SK-N-SH (cell line): Measurements from ENCODE around the gene RANGAP1. TPM values are rescaled to one million over a fixed set of nuclear protein-coding genes. Genes with fewer than 3 reads are reported as not detected.

Experiments used
- CTCF ChIA-PET: fragments of 300-600, 350-600 bp; formaldehyde crosslinking; extraction: SDS; loops from one replicate; lab custom pipeline; 2021; lab: Yijun Ruan, JAX
- POLR2A ChIA-PET: fragments of 350-600 bp; sonication (Branson Sonifier 250); formaldehyde crosslinking; extraction: SDS; loops from one replicate; lab custom pipeline; 2020; ENCODE audit warnings: antibody characterized with exemption, inconsistent platforms; lab: Yijun Ruan, JAX
- DNase-seq: peaks from one replicate; pipeline ENCODE4 v3.0.0; 2012
- H2AFZ ChIP-seq: fragments of 200-600 bp; sonication (generic); 2 replicates; pipeline ENCODE4 v1.8.1; 2016; ENCODE audit warnings: antibody characterized with exemption, mild to moderate bottlenecking, low read depth
- H3F3A ChIP-seq: fragments of 200-600 bp; sonication (generic); replicated peaks from 2 replicates; pipeline ENCODE3; 2016; ENCODE audit warnings: antibody characterized with exemption, mild to moderate bottlenecking; ENCODE audit not compliant: insufficient read depth
- H3K27ac ChIP-seq, 2 experiments: fragments of 200-500 bp in 1 of 2; fragments of 200-600 bp in 1 of 2; sonication (Bioruptor generic) in 1 of 2; sonication (generic), shearing (Covaris generic) in 1 of 2; 2 replicates each; pipeline versions ENCODE4 v1.5.1 to v1.6.1; 2014 to 2016; ENCODE audit warnings: low read depth in 2 of 2, inconsistent platforms in 1 of 2, low read length in 1 of 2, mild to moderate bottlenecking in 1 of 2, mixed read lengths in 1 of 2
- H3K27me3 ChIP-seq: fragments of 200-600 bp; sonication (generic), shearing (Covaris generic); 2 replicates; pipeline ENCODE4 v1.6.1; 2016; ENCODE audit warnings: mixed run types; ENCODE audit not compliant: insufficient read depth
- H3K36me3 ChIP-seq, 2 experiments: fragments of 200-500 bp in 1 of 2; fragments of 200-600 bp in 1 of 2; sonication (Bioruptor generic) in 1 of 2; sonication (generic) in 1 of 2; replicated peaks in 1 of 2; 2 replicates each; pipeline versions ENCODE3 to v1.5.1; 2014 to 2016; ENCODE audit warnings: low read length in 1 of 2, mild to moderate bottlenecking in 1 of 2; ENCODE audit not compliant: insufficient read depth in 2 of 2, control insufficient read depth in 1 of 2
- H3K4me1 ChIP-seq, 2 experiments: fragments of 200-500 bp in 1 of 2; fragments of 200-600 bp in 1 of 2; sonication (Bioruptor generic) in 1 of 2; sonication (generic), shearing (Covaris generic) in 1 of 2; 2 replicates each; pipeline versions ENCODE4 v1.5.1 to v1.6.1; 2014 to 2016; ENCODE audit warnings: low read depth in 1 of 2, low read length in 1 of 2, mixed run types in 1 of 2; ENCODE audit not compliant: insufficient read depth in 2 of 2, control insufficient read depth in 1 of 2
- H3K4me2 ChIP-seq: fragments of 200-600 bp; sonication (generic), shearing (Covaris generic); 2 replicates; pipeline ENCODE4 v1.6.1; 2017; ENCODE audit warnings: mixed run types
- H3K4me3 ChIP-seq, 2 experiments: fragments of 200-500 bp in 1 of 2; fragments of 200-600 bp in 1 of 2; sonication (Bioruptor generic) in 1 of 2; sonication (generic), shearing (Covaris generic) in 1 of 2; 2 replicates each; pipeline versions ENCODE4 v1.5.1 to v1.8.1; 2014 to 2016; ENCODE audit warnings: low read depth in 2 of 2, inconsistent platforms in 1 of 2, low read length in 1 of 2, mild to moderate bottlenecking in 1 of 2, mixed read lengths in 1 of 2, moderate library complexity in 1 of 2
- H3K79me2 ChIP-seq: fragments of 200-600 bp; sonication (generic); 2 replicates; pipeline ENCODE4 v1.8.1; 2017; ENCODE audit warnings: mild to moderate bottlenecking; ENCODE audit not compliant: insufficient read depth
- H3K9ac ChIP-seq: fragments of 200-600 bp; sonication (generic); 2 replicates; pipeline ENCODE4 v1.6.1; 2017; ENCODE audit warnings: mixed run types
- H3K9me2 ChIP-seq: fragments of 200-600 bp; sonication (generic); 2 replicates; pipeline ENCODE4 v1.6.1; 2017; ENCODE audit warnings: mixed run types
- H3K9me3 ChIP-seq: fragments of 200-600 bp; sonication (generic); 2 replicates; pipeline ENCODE4 v1.6.1; 2017; ENCODE audit warnings: mixed run types, mild to moderate bottlenecking, moderate library complexity
- H4K20me1 ChIP-seq: fragments of 200-600 bp; sonication (generic); 2 replicates; pipeline ENCODE4 v1.6.1; 2017; ENCODE audit warnings: mild to moderate bottlenecking, mixed run types; ENCODE audit not compliant: insufficient read depth
- CHD2 ChIP-seq: fragments of 150-350 bp; IDR thresholded peaks from 2 replicates; pipeline ENCODE4 v1.6.1; 2018; ENCODE audit warnings: low read length; ENCODE audit not compliant: partially characterized antibody
- EZH2phosphoT487 ChIP-seq: fragments of 200-600 bp; sonication (generic); IDR thresholded peaks from 2 replicates; pipeline ENCODE4 v1.6.1; 2017; ENCODE audit warnings: low read depth, mixed run types, mild to moderate bottlenecking, antibody characterized with exemption, moderate library complexity, borderline replicate concordance
- FOSL2 ChIP-seq: IDR thresholded peaks from 2 replicates; pipeline ENCODE4 v1.4.0; 2012; ENCODE audit warnings: low read depth, mild to moderate bottlenecking, moderate library complexity, borderline replicate concordance
- FOXJ3 ChIP-seq: sonication (generic); formaldehyde crosslinking; IDR thresholded peaks from 2 replicates; pipeline ENCODE4 v1.5.1; 2020; ENCODE audit warnings: mild to moderate bottlenecking, missing genetic modification reagents
- MEF2A ChIP-seq: IDR thresholded peaks from 2 replicates; pipeline ENCODE4 v1.4.0; 2012; ENCODE audit warnings: low read depth, borderline replicate concordance
- NFIC ChIP-seq: IDR thresholded peaks from 2 replicates; pipeline ENCODE4 v1.4.0; 2012; ENCODE audit warnings: borderline replicate concordance
- PBX3 ChIP-seq: IDR thresholded peaks from 2 replicates; pipeline ENCODE4; 2012
- POLR2AphosphoS5 ChIP-seq: IDR thresholded peaks from 2 replicates; pipeline ENCODE4 v1.6.1; 2012; ENCODE audit warnings: low read depth, low read length
- RAD21 ChIP-seq: IDR thresholded peaks from 2 replicates; pipeline ENCODE4 v1.6.1; 2012; ENCODE audit warnings: mild to moderate bottlenecking, low read length
- REST ChIP-seq: IDR thresholded peaks from 2 replicates; pipeline ENCODE4 v1.6.1; 2012; ENCODE audit warnings: mild to moderate bottlenecking, low read depth, low read length, moderate library complexity
- RFX5 ChIP-seq: IDR thresholded peaks from 2 replicates; pipeline ENCODE4 v1.6.1; 2012; ENCODE audit warnings: mild to moderate bottlenecking, improper control_type of control experiment, low read length
- TEAD4 ChIP-seq: IDR thresholded peaks from 2 replicates; pipeline ENCODE4 v1.4.0; 2012; ENCODE audit warnings: mild to moderate bottlenecking, borderline replicate concordance; ENCODE audit not compliant: insufficient read depth
- USF1 ChIP-seq: IDR thresholded peaks from 2 replicates; pipeline ENCODE4 v1.4.0; 2012; ENCODE audit warnings: low read depth, borderline replicate concordance
- YY1 ChIP-seq: IDR thresholded peaks from 2 replicates; pipeline ENCODE4 v1.4.0; 2012; ENCODE audit warnings: low read depth, mild to moderate bottlenecking
- WGBS: methylation state at CpG from one replicate; pipeline ENCODE4 v1.1.6; 2017; ENCODE audit warnings: low lambda C conversion rate; 5-methylcytosine and 5-hydroxymethylcytosine counted together
- polyA plus RNA-seq, 3 experiments: library from polyadenylated mRNA; depleted of rRNA; stranded (reverse); fragments of >200 nt; gene quantifications; 2 replicates each; pipeline ENCODE4 v1.2.3, GENCODE V29; 2012
- TF ChIP-seq, protein P1 (sequence below): fragments of 200-600 bp; sonication (generic); IDR thresholded peaks from 2 replicates; pipeline ENCODE4 v1.6.1; 2017; ENCODE audit warnings: antibody characterized with exemption, mild to moderate bottlenecking, moderate library complexity
- TF ChIP-seq, protein P2 (sequence below): fragments of 150-350 bp; IDR thresholded peaks from 2 replicates; pipeline ENCODE4 v1.6.1; 2016; ENCODE audit warnings: mild to moderate bottlenecking, low read depth, low read length

Gene RANGAP1
- polyA plus RNA-seq, 1 of the 3 experiments (the other 2 are of a cell fraction), result 67.1 TPM

- TF ChIP-seq REST, result no peak
- TF ChIP-seq, protein P1, sequence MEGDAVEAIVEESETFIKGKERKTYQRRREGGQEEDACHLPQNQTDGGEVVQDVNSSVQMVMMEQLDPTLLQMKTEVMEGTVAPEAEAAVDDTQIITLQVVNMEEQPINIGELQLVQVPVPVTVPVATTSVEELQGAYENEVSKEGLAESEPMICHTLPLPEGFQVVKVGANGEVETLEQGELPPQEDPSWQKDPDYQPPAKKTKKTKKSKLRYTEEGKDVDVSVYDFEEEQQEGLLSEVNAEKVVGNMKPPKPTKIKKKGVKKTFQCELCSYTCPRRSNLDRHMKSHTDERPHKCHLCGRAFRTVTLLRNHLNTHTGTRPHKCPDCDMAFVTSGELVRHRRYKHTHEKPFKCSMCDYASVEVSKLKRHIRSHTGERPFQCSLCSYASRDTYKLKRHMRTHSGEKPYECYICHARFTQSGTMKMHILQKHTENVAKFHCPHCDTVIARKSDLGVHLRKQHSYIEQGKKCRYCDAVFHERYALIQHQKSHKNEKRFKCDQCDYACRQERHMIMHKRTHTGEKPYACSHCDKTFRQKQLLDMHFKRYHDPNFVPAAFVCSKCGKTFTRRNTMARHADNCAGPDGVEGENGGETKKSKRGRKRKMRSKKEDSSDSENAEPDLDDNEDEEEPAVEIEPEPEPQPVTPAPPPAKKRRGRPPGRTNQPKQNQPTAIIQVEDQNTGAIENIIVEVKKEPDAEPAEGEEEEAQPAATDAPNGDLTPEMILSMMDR, result no peak
Measured at GRCh38 chr22:41311487-41311886, 25.5 kb upstream of the RANGAP1 start (continued).

DNA sequence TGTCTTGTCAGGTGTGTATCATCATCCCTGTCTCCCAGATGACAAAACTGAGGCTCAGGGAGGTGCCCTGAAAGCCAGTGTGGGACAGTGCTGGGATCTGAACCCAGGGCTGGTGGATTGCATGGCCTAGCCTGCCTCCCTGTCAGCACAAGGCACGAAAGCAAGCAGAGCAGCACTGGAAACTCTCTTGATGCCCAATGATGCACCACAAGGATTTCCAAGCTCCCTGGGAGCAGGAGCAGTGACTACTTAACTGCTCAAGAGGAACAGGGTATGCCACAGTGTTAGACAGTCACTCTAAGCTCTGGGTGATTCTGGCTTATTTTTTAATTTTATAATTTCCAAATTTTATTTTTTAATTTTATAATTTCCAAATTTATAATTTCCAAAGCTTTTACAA lies 24.3 kb upstream of the RANGAP1 start:
- TF ChIP-seq RFX5 (no peak), POLR2AphosphoS5 (no peak), PBX3 (no peak), USF1 (no peak), FOSL2 (no peak), YY1 (no peak), MEF2A (no peak), NFIC (no peak), RAD21 (no peak), FOXJ3 (no peak), EZH2phosphoT487 (no peak), TEAD4 (no peak), CHD2 (no peak), REST (no peak)
- TF ChIP-seq, protein P2, sequence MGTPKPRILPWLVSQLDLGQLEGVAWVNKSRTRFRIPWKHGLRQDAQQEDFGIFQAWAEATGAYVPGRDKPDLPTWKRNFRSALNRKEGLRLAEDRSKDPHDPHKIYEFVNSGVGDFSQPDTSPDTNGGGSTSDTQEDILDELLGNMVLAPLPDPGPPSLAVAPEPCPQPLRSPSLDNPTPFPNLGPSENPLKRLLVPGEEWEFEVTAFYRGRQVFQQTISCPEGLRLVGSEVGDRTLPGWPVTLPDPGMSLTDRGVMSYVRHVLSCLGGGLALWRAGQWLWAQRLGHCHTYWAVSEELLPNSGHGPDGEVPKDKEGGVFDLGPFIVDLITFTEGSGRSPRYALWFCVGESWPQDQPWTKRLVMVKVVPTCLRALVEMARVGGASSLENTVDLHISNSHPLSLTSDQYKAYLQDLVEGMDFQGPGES, result no peak

More for the DNA sequence above, 24.3 kb upstream of the RANGAP1 start:
- Histone ChIP-seq H3K9me2 (no peaks in the 10 kb centered on the region), H3K9me3 (no peaks in the 10 kb centered on the region), H3K27me3 (no peaks in the 10 kb centered on the region), H4K20me1 (no peaks in the 10 kb centered on the region), H2AFZ (no peak overlapping the region), H3K36me3 (no peaks in the 10 kb centered on the region), H3K4me3 (no peak overlapping the region), H3K79me2 (peaks cover 84% of the 10 kb centered on the region), H3F3A (peaks cover 6% of the 10 kb centered on the region), H3K27ac (no peak overlapping the region), H3K4me2 (no peak overlapping the region), H3K9ac (no peak overlapping the region), H3K4me1 (peaks cover 0 to 24% of the 10 kb centered on the region in 2 experiments; a peak in 3 of 4 replicates)
- WGBS, result no CpG with 5 or more reads among the region's 1 CpG
- CTCF ChIA-PET, result no interaction called here
- POLR2A ChIA-PET, result no interaction called here
- no peak for DNase-seq
